Right lobe of liver (tissue), 6 donors: ENCODE data around the gene SMARCC2. TPM values are rescaled to one million over a fixed set of nuclear protein-coding genes. Genes with fewer than 3 reads are reported as not detected.

Source experiments
- ATAC-seq, 4 donors: fragments of 200-7000 bp; cut with Tn5 transposase; one replicate each; pipeline ENCODE4 v1.9.1; 2020; ENCODE audit warnings: mild to moderate bottlenecking in 4 of 4, moderate library complexity in 4 of 4
- DNase-seq, 3 donors: peaks; one replicate each; pipeline ENCODE4 v3.0.0-alpha.2; 2020
- H3K27ac ChIP-seq, 3 donors: fragments of 200-600 bp; one replicate each; pipeline ENCODE4 v1.8.0; 2022
- H3K27me3 ChIP-seq, 2 donors: fragments of 200-600 bp; one replicate each; pipeline ENCODE4 v1.8.0; 2022
- H3K36me3 ChIP-seq, 4 donors: fragments of 200-600 bp; sonication (generic) in 1 of 4; one replicate each; pipeline versions ENCODE4 v1.5.1 to v1.8.0; 2017 to 2022; ENCODE audit warnings: control low read depth in 1 of 4
- H3K4me1 ChIP-seq, 4 donors: fragments of 200-600 bp; sonication (generic) in 1 of 4; one replicate each; pipeline versions ENCODE4 v1.5.1 to v1.8.0; 2017 to 2022; ENCODE audit warnings: control low read depth in 1 of 4
- H3K4me3 ChIP-seq, 3 donors: fragments of 200-600 bp; one replicate each; pipeline ENCODE4 v1.8.0; 2022
- H3K9me3 ChIP-seq, 4 donors: fragments of 200-600 bp; sonication (generic) in 1 of 4; one replicate each; pipeline versions ENCODE4 v1.5.1 to v1.8.0; 2017 to 2022; ENCODE audit warnings: control low read depth in 1 of 4
- CTCF ChIP-seq, 4 donors: fragments of 200-600 bp in 3 of 4; fragments of 450-650 bp in 1 of 4; IDR thresholded peaks; one replicate each; pipeline versions ENCODE4 v1.5.1 to v1.8.0; 2016 to 2022; ENCODE audit warnings: antibody characterized with exemption in 4 of 4, mild to moderate bottlenecking in 2 of 4
- POLR2A ChIP-seq: fragments of 450-650 bp; IDR thresholded peaks from one replicate; pipeline ENCODE4 v1.6.1; 2017; ENCODE audit warnings: antibody characterized with exemption, mild to moderate bottlenecking
- WGBS: methylation state at CpG from one replicate; pipeline ENCODE4 v1.1.6; 2018; ENCODE audit warnings: low coverage, low lambda C conversion rate; ENCODE audit not compliant: insufficient coverage; ENCODE audit errors: missing lambda C conversion rate; 5-methylcytosine and 5-hydroxymethylcytosine counted together
- intact Hi-C, 2 donors: fragments of 100-400 bp; cut with DNase I; formaldehyde crosslinking; loops; one replicate each; pipeline versions ENCODE4 v1.11.2 to v1.14.1; 2022
- total RNA-seq, 6 experiments: library from RNA; depleted of rRNA in 2 of 6; stranded (reverse); fragments of >200 nt in 2 of 6; fragmentation: NEBNext Ultra II Directional in 3 of 6; extraction: Animal tissue kit (Norgen Biotek cat#: 25700) in 3 of 6; gene quantifications; one replicate each; pipeline versions ENCODE4 v1.1.0 to v1.2.4, GENCODE V29; 2016 to 2023
- donor health status: DM: no; HTN: yes; CAD: no.
- donor health status: DM: no; HTN: no; CAD: no.
- donor health status: DM: no; HTN: no; CAD: no.
- donor health status: DM: no; HTN: yes; CAD: no.
- donor health status: DM: no; HTN: yes; CAD: no.

SMARCC2 gene
- total RNA-seq, 6 experiments from 2014 or later = 17.9 to 40.8 (median 25.7) TPM

GRCh38 chr12:56229082-56229481, 39.8 kb upstream of the SMARCC2 start:
- H3K27ac ChIP-seq = no peak overlapping the region
- peaks cover 0 to 12% (median 5%) of the 10 kb centered on the region in 4 donors for H3K4me1 ChIP-seq
- no peaks in the 10 kb centered on the region for H3K27me3 ChIP-seq
- intact Hi-C loops = no loop called here
- no peak for TF ChIP-seq CTCF (IDR thresholded peaks at IDR 0.05)
- no peak for TF ChIP-seq POLR2A
- H3K4me3 ChIP-seq = no peak overlapping the region
- no peaks in the 10 kb centered on the region for H3K36me3 ChIP-seq
- 82% methylated on average over 6 of the region's 7 CpGs for WGBS
- DNase-seq (no peak), ATAC-seq (no peak)
- no peaks in the 10 kb centered on the region for H3K9me3 ChIP-seq

DNA sequence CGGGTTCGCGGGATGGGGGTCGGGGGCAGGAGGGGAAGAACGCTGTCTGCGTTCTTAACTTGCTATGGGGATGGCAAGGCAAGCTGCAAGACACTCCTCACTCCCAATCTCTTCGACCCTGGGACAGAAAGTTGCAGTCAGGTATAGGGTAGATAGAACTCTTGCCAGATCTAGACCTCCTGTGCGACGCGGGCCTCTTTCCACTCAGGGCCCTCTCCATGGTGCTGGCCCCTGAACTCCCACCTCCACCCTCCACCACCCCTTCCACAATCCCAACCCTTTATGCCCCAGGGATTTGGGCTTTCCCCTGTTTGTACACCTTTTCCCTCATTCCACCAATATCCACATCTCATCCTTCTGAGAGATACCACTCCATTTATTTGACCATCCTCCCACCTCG, 35.7 kb upstream of the SMARCC2 start:
- H3K4me1 ChIP-seq = peaks cover 0 to 24% (median 7%) of the 10 kb centered on the region in 4 donors
- no peaks in the 10 kb centered on the region for H3K27me3 ChIP-seq
- no peaks in the 10 kb centered on the region for H3K9me3 ChIP-seq
- H3K4me3 ChIP-seq = peak overlapping the region; percentile 65 to 78 (median 72)
- no peak for TF ChIP-seq CTCF (IDR thresholded peaks at IDR 0.05)
- ATAC-seq (no peak), DNase-seq (no peak)
- no peaks in the 10 kb centered on the region for H3K36me3 ChIP-seq
- 55% methylated on average over 5 of the region's 11 CpGs for WGBS
- H3K27ac ChIP-seq = no peak overlapping the region
- intact Hi-C loops = no loop called here

- DNase-seq = peak; percentile 98
- Histone ChIP-seq H3K4me1 (peaks cover 0 to 24% (median 7%) of the 10 kb centered on the region in 4 donors), H3K9me3 (no peaks in the 10 kb centered on the region), H3K4me3 (peak within 1 kb of the TSS; percentile 65 to 78 (median 72)), H3K27me3 (no peaks in the 10 kb centered on the region), H3K36me3 (no peaks in the 10 kb centered on the region), H3K27ac (peak within 1 kb of the TSS; percentile 58 to 97 (median 91))
- peak; percentile 83 to 91 (median 88) for ATAC-seq
- 0% methylated on average over 17 of the region's 41 CpGs for WGBS
- peak; percentile 46 for TF ChIP-seq POLR2A
- TF ChIP-seq CTCF (IDR thresholded peaks at IDR 0.05) = peak; percentile 82 to 94 (median 87)
- intact Hi-C loops = no loop called here
Measured at GRCh38 chr12:56224102-56224701, 34.9 kb upstream of the SMARCC2 start, which contains the start of gene NABP2. TSS of gene NABP2 (plus strand) at chr12:56224342. CDS start at chr12:56224857, 515 bp downstream.

DNA sequence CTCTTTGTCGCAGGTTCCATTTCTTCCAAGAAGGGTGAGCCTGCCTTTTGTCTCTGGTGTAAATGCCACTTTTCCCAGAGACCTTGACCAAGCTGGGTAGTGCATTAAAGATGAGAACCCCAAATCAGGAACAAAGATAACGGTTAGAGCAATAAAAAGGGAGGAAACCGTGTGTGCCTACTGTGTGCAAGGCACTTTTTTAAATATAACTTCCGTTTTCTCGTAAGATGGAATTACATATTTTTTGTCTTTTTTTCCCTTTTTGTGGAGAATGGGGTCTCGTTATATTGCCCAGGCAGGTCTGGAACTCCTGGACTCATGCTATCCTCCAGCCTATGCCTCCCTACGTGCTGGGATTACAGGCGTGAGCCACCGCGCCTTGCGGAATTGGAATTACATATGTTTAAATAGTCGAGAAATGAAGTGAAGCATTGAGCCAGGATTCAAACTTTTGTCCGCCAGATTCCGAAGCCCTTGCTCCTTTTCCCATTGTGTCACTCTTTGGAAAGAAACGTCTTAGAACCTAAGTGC, 34.4 kb upstream of the SMARCC2 start:
- WGBS = 24% methylated on average over 14 of the region's 15 CpGs
- intact Hi-C loops = no loop called here
- Histone ChIP-seq H3K27ac (peak overlapping the region; percentile 58 to 97 (median 91)), H3K4me1 (peaks cover 0 to 24% (median 7%) of the 10 kb centered on the region in 4 donors), H3K27me3 (no peaks in the 10 kb centered on the region), H3K9me3 (no peaks in the 10 kb centered on the region), H3K4me3 (peak overlapping the region; percentile 65 to 78 (median 72)), H3K36me3 (no peaks in the 10 kb centered on the region)
- DNase-seq (no peak), ATAC-seq (no peak)
- TF ChIP-seq CTCF (IDR thresholded peaks at IDR 0.05) = no peak
- TF ChIP-seq POLR2A = no peak
